Smooth muscle cell of the umbilical artery (primary cell): ENCODE measurements around the gene ABCB6. TPM values are rescaled to one million over a fixed set of nuclear protein-coding genes. Genes with fewer than 3 reads are reported as not detected.

Source experiments
- total RNA-seq: library from RNA; depleted of rRNA; stranded (reverse); fragments of >200 nt; gene quantifications from 2 replicates; pipeline ENCODE4 v1.2.3, GENCODE V29; 2014

The ABCB6 gene
- 28.1 and 52.0 TPM in 2 replicates for total RNA-seq

GRCh38 chr2:219218732-219219701 is at the start of gene ABCB6:
Gene ABCB6 (minus strand): TSS chr2:219218958. CDS start chr2:219218673, 285 bp downstream.

GRCh38 chr2:219253753-219254589 is 35.2 kb upstream of the ABCB6 start, which contains the start of gene TUBA4A:
Gene TUBA4A (minus strand): TSS chr2:219253918. CDS start chr2:219253858, 60 bp downstream.

DNA sequence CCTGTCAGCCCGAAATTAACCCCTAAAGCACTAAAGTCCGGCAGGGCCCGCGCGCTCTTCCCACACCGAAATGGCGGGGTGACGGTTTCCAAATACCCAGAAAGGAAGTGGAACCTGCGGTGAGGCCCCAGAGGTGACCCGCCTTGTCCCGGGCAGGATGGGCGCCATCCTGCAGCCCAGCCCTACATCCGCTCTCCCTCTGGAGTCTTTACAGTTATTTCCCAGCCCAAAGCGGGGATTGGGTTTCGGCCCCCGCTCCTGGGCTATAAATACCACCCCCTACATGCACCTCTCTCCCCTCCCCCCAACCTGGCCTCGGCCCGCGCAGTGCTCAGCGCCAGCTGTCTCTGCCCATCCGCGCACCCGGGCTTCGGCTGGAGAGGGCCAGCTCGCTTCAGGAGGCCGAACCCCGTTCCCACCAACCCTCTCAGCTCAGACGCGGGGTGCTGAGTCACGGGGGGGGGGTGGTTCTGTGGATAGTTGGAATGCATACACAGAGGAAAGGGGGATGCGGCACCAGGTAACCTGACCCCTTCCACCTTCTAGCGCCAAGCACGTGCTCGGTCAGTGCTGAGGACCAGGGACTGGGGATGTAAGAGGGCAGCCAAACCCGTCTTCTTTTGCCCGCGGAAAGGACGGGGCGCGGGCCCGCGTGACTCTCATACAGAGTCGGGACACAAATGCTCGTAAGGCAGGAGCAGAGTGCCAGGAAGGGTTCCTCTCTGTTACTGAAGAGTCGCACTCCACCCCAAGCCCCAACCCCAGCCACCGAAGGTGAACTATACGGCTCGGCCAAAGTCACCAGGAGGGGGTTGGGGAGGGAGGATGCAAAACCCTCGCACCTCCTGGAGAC is 34.4 kb upstream of the ABCB6 start, which contains the start of gene TUBA4B:
Gene TUBA4B, plus strand, starts transcription at position 344 of the 853 bp plus-strand sequence. Its CDS starts 165 bp downstream, at position 509.

DNA sequence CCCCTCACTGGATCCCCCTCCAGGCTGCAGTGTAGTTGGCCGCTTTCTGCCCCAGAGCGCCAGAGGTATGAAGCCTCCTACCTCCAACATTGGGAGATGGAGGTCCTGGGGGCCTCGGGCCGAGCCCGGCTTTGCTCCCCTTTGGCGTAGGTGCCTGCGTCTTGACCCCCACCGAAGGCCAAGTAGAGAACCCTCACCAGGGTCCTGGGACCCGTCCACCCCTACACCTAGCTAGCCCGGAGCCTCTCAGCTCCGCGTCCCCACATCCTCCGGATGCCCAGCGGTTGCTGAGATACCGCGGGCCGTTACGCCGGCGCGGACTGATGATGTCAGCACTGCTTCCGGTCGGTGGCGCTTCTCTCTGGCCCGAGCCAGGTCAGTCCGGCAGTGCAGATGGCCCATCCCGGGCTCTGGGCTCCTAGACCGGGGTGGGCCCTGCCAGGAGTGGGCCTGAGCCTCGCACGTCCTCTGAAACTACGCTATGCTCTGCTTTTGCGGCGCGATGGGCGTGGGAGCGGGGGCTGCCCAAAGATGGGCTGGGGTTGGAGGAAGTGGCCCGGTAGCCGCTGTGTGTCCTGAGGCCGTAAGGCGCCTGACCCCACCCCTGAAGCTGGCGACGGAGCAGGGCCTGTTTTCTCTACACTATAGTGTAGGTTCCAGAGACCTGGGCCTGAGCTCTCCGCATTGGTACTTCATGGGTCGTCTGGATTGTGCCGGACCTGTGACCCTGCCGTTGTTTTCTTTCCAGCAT is 26.6 kb upstream of the ABCB6 start, which contains the start of the genes GLB1L and STK16:
Gene GLB1L, minus strand, starts transcription at position 297 of the 751 bp plus-strand sequence. CDS start 1,871 bp downstream, outside the sequence.
Gene STK16, plus strand, starts transcription at position 332 of the 751 bp plus-strand sequence. CDS start 521 bp downstream, outside the sequence.

GRCh38 chr2:219229305-219230058 is 10.7 kb upstream of the ABCB6 start, which contains the start of the genes ANKZF1 and ATG9A:
Gene ANKZF1 (plus strand): TSS chr2:219229806. CDS start chr2:219230258, 452 bp downstream.
Gene ATG9A (minus strand): TSS chr2:219229636. CDS start chr2:219228024, 1,612 bp downstream.

GRCh38 chr2:219206328-219207133 is 12.2 kb downstream of the ABCB6 start, which contains the start of gene ZFAND2B:
Gene ZFAND2B (plus strand): TSS chr2:219206782. CDS start chr2:219206988, 206 bp downstream.

GRCh38 chr2:219177552-219178376 is 41.0 kb downstream of the ABCB6 start, which contains the start of gene RETREG2:
Gene RETREG2 (plus strand): TSS chr2:219178275. CDS start chr2:219178353, 78 bp downstream.

GRCh38 chr2:219176818-219177551 is 41.8 kb downstream of the ABCB6 start, which contains the start of gene CNPPD1:
Gene CNPPD1 (minus strand): TSS chr2:219176925. CDS start chr2:219176828, 97 bp downstream.

DNA sequence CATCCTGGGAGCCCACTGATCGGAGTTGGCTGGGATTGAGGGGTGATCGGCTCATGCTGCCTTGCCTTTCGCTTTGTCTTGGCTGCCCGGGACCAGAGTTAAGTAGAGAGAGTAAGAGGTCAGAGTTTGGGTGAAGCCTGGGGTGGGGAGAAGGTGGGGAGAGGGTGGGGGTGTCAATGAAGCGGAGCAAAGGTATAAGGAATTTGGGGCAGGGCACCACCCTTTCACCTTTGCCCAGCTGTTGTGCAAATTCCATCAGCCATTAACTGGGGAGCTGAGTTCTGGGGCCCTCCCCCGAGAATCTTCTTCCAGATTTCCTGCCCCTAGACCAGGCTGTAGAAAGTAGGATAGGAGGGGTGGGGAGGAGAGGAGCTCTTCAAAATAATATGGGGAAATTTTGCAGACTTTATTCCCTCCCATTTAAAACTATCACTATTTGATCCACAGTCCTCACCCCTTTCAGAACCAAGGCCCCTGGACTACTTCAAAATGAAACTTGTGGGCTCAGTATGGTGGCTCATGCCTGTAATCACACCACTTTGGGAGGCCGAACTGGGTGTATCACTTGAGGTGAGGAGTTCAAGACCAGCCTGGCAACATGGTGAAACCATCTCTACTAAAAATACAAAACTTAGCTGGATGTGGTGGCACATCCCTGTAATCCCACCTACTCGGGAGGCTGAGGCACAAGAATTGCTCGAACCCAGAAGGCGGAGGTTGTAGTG is 48.7 kb downstream of the ABCB6 start, which contains the start of gene SLC23A3:
Gene SLC23A3, minus strand, starts transcription at position 100 of the 725 bp plus-strand sequence. Its CDS starts 45 bp downstream, at position 55.

DNA sequence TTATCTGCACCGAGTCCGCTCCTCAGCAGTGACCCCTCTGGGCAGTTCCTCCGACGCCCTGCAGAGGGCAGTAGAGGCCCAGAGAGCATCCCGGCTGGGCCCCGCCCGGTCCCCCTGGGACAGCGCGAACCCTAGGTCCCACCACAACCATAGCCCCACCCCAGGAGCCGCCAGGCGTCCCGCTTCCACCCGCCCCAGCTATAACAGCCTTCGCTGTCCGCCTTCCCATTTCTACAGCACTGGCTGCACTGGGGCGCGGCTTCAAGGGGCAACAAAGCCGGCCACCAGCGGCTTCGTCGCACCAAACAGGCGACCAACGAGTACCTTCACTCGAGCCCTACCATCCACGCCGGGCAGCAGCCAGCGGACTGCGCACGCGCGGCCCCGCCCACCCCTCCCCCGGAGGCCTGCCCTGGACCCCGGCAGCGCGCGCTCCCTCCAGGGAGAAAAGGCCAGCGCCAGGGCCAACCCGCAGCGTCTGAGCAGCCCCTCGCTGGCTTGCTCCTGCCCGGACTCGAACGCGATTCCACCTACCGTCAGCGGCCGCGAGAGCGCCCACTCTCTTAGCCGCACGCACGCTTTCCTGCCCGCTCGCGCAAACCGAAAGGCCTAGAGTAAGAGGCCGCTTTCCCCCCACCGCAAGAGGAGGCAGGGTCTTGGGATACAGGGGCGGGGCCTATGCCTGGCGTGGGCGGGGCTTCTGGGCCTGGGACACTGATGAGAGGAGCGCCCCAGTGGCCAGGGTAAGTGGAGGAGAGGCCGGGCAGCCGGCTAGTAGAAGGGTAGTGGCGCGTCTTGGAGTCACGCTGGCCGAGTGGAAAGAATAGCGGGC is 58.4 kb downstream of the ABCB6 start, which contains the start of gene NHEJ1:
Gene NHEJ1, minus strand, starts transcription at position 630 of the 832 bp plus-strand sequence. CDS start 2,453 bp downstream, outside the sequence.

Other genes with a start within 250 kb of the ABCB6 start
- not detected in 2 replicates for gene FEV, start 233.8 kb downstream of the ABCB6 start, total RNA-seq
- gene CRYBA2, start 225.5 kb downstream of the ABCB6 start, total RNA-seq = not detected in 2 replicates
- gene CFAP65, start 177.4 kb downstream of the ABCB6 start, total RNA-seq = not detected in 2 replicates
- not detected in 2 replicates for gene IHH, start 158.0 kb downstream of the ABCB6 start, total RNA-seq
- 11.3 and 15.8 TPM in 2 replicates for gene NHEJ1, start 58.1 kb downstream of the ABCB6 start, total RNA-seq
- 0.89 and 2.8 TPM in 2 replicates for gene SLC23A3, start 48.9 kb downstream of the ABCB6 start, total RNA-seq
- gene CNPPD1, start 42.0 kb downstream of the ABCB6 start, total RNA-seq = 20.5 and 22.7 TPM in 2 replicates
- gene RETREG2, start 40.7 kb downstream of the ABCB6 start, total RNA-seq = 55.4 and 60.6 TPM in 2 replicates
- gene ZFAND2B, start 12.2 kb downstream of the ABCB6 start, total RNA-seq = 11.0 and 16.0 TPM in 2 replicates
- gene ATG9A, start 10.7 kb upstream of the ABCB6 start, total RNA-seq = 31.8 and 40.6 TPM in 2 replicates
- 35.3 and 38.6 TPM in 2 replicates for gene ANKZF1, start 10.8 kb upstream of the ABCB6 start, total RNA-seq
- gene GLB1L, start 26.5 kb upstream of the ABCB6 start, total RNA-seq = 10.0 and 13.7 TPM in 2 replicates
- 37.2 and 42.2 TPM in 2 replicates for gene STK16, start 26.5 kb upstream of the ABCB6 start, total RNA-seq
- gene TUBA4B, start 34.3 kb upstream of the ABCB6 start, total RNA-seq = not detected in 2 replicates
- gene TUBA4A, start 35.0 kb upstream of the ABCB6 start, total RNA-seq = 6.5 and 6.6 TPM in 2 replicates
- 37.7 and 59.8 TPM in 2 replicates for gene DNAJB2, start 60.4 kb upstream of the ABCB6 start, total RNA-seq
- 66.2 and 67.6 TPM in 2 replicates for gene PTPRN, start 90.4 kb upstream of the ABCB6 start, total RNA-seq
- gene RESP18, start 113.8 kb upstream of the ABCB6 start, total RNA-seq = not detected in 2 replicates
- gene DNPEP, start 169.0 kb upstream of the ABCB6 start, total RNA-seq = 52.6 and 57.3 TPM in 2 replicates
- gene DES, start 199.4 kb upstream of the ABCB6 start, total RNA-seq = 5.3 and 6.1 TPM in 2 replicates
- gene SPEG, start 215.9 kb upstream of the ABCB6 start, total RNA-seq = 36.2 and 61.6 TPM in 2 replicates